OCI-LY1 (cell line): ENCODE results near the gene TCF4.

Experiments
- CTCF ChIP-seq: fragments of 200-600 bp; sonication (generic), shearing (Covaris generic); IDR thresholded peaks from 2 replicates; pipeline ENCODE4 v1.5.1; 2017; ENCODE audit warnings: mild to moderate bottlenecking, antibody characterized with exemption, low read length, moderate library complexity, mixed read lengths
- EZH2 ChIP-seq: fragments of 200-600 bp; sonication (generic), shearing (Covaris generic); IDR thresholded peaks from 2 replicates; pipeline ENCODE4 v1.8.0; 2017; ENCODE audit warnings: borderline replicate concordance, mixed run types, mild to moderate bottlenecking, antibody characterized with exemption, low read length, moderate library complexity, mixed read lengths

- TF ChIP-seq CTCF: no peak
- no peak for TF ChIP-seq EZH2
Measured at GRCh38 chr18:55387139-55387984, 200.6 kb downstream of the TCF4 start.
